ENCODE data around the gene KRT9.

Gene KRT9

GRCh38 chr17:41528959-41529353, 42.9 kb downstream of the KRT9 start:
- no peak for DNase-seq (ENCODE audit: low read depth in 3 of 3)

- DNase-seq (ENCODE audit: low read depth in 3 of 3), result no peak
Observed at GRCh38 chr17:41527063-41528023, 44.5 kb downstream of the KRT9 start.

- no peak for DNase-seq (ENCODE audit: low read depth in 3 of 3)
Observed at GRCh38 chr17:41524261-41524660, 47.6 kb downstream of the KRT9 start.

- no peak for DNase-seq (ENCODE audit: low read depth in 3 of 3)
Observed at GRCh38 chr17:41523787-41524186, 48.1 kb downstream of the KRT9 start.

GRCh38 chr17:41523225-41523593, 48.6 kb downstream of the KRT9 start:
- no peak for DNase-seq (ENCODE audit: low read depth in 3 of 3)

GRCh38 chr17:41522301-41523224, 49.3 kb downstream of the KRT9 start:
- no peak for DNase-seq (ENCODE audit: low read depth in 3 of 3)

- DNase-seq (ENCODE audit: low read depth in 3 of 3), result no peak
Observed at GRCh38 chr17:41521574-41522261, 50.1 kb downstream of the KRT9 start.

- no peak for DNase-seq (ENCODE audit: low read depth in 3 of 3)
Observed at GRCh38 chr17:41520821-41521521, 50.9 kb downstream of the KRT9 start.

GRCh38 chr17:41519501-41520224, 52.2 kb downstream of the KRT9 start:
- no peak for DNase-seq (ENCODE audit: low read depth in 3 of 3)

GRCh38 chr17:41518789-41519449, 52.9 kb downstream of the KRT9 start, which contains the start of gene KRT15:
TSS of gene KRT15 (minus strand) at chr17:41518890. CDS start at chr17:41518827, 63 bp downstream.
- DNase-seq (ENCODE audit: low read depth in 3 of 3), result no peak

- DNase-seq (ENCODE audit: low read depth in 3 of 3), result no peak
Observed at GRCh38 chr17:41518031-41518430, 53.8 kb downstream of the KRT9 start.

- no peak for DNase-seq (ENCODE audit: low read depth in 3 of 3)
Observed at GRCh38 chr17:41516830-41517283, 55.0 kb downstream of the KRT9 start.

- no peak for DNase-seq (ENCODE audit: low read depth in 3 of 3)
Observed at GRCh38 chr17:41516147-41516829, 55.6 kb downstream of the KRT9 start.
